Neural progenitor cell (in vitro differentiated cells): Measurements from ENCODE around the gene SGCD.

Experiments used
- EZH2 ChIP-seq: fragments of 200-600 bp; sonication (generic); IDR thresholded peaks from 2 replicates; pipeline ENCODE4 v1.6.1; 2017; ENCODE audit warnings: antibody characterized with exemption, mild to moderate bottlenecking, moderate library complexity
- EZH2phosphoT487 ChIP-seq: fragments of 200-600 bp; sonication (generic); IDR thresholded peaks from 2 replicates; pipeline ENCODE4 v1.6.1; 2017; ENCODE audit warnings: antibody characterized with exemption
- TF ChIP-seq, protein P1 (sequence below): fragments of 200-600 bp; sonication (generic); IDR thresholded peaks from 2 replicates; pipeline ENCODE4 v1.5.1; 2017; ENCODE audit warnings: antibody characterized with exemption, mild to moderate bottlenecking

DNA sequence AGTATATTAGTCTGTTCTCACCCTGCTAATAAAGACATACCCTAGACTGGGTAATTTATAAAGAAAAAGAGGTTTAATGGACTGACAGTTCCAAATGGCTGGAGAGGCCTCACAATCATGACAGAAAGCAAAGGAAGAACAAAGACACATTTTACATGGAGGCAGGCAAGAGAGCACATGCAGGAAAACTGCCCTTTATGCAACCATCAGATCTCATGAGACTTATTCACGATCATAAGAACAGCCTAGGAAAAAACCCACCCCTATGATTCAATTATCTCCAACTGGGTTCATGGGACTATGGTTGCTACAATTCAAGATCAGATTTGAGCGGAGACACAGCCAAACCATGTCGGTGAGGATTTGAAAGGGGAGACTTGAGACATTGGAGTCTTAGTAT lies 270.3 kb downstream of the SGCD start:
- TF ChIP-seq, protein P1, sequence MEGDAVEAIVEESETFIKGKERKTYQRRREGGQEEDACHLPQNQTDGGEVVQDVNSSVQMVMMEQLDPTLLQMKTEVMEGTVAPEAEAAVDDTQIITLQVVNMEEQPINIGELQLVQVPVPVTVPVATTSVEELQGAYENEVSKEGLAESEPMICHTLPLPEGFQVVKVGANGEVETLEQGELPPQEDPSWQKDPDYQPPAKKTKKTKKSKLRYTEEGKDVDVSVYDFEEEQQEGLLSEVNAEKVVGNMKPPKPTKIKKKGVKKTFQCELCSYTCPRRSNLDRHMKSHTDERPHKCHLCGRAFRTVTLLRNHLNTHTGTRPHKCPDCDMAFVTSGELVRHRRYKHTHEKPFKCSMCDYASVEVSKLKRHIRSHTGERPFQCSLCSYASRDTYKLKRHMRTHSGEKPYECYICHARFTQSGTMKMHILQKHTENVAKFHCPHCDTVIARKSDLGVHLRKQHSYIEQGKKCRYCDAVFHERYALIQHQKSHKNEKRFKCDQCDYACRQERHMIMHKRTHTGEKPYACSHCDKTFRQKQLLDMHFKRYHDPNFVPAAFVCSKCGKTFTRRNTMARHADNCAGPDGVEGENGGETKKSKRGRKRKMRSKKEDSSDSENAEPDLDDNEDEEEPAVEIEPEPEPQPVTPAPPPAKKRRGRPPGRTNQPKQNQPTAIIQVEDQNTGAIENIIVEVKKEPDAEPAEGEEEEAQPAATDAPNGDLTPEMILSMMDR = no peak
- TF ChIP-seq EZH2phosphoT487 (no peak), EZH2 (no peak)
